HL-60 (cell line): Measurements from ENCODE around the gene MRPS18A.

Experiments used
- CTCF ChIP-seq: IDR thresholded peaks from one replicate; pipeline ENCODE4 v1.5.1; 2011; ENCODE audit warnings: low read length, control low read depth, inconsistent platforms; ENCODE audit not compliant: insufficient read depth
- REST ChIP-seq: IDR thresholded peaks from 2 replicates; pipeline ENCODE4 v1.6.1; 2012; ENCODE audit warnings: low read depth; ENCODE audit not compliant: insufficient replicate concordance

GRCh38 chr6:43683708-43684455, 3.7 kb downstream of the MRPS18A start:
- TF ChIP-seq CTCF (no peak), REST (no peak)
